HEK293T (cell line): ENCODE data around the gene GZF1.

Experiments
- BHLHE40 ChIP-seq: fragments of 450-650 bp; IDR thresholded peaks from 2 replicates; pipeline ENCODE4 v1.6.1; 2016; ENCODE audit warnings: mild to moderate bottlenecking, moderate library complexity, borderline replicate concordance
- CTBP1 ChIP-seq: fragments of 450-650 bp; IDR thresholded peaks from 2 replicates; pipeline ENCODE4 v1.6.1; 2016; ENCODE audit warnings: borderline replicate concordance
- ELF4 ChIP-seq: fragments of 450-650 bp; IDR thresholded peaks from 2 replicates; pipeline ENCODE4 v1.6.1; 2017; ENCODE audit warnings: antibody characterized with exemption
- FOXA1 ChIP-seq: fragments of 450-650 bp; IDR thresholded peaks from 2 replicates; pipeline ENCODE4 v1.6.1; 2016; ENCODE audit warnings: mild to moderate bottlenecking
- FOXM1 ChIP-seq: fragments of 450-650 bp; IDR thresholded peaks from 2 replicates; pipeline ENCODE4 v1.6.1; 2017; ENCODE audit warnings: mild to moderate bottlenecking, borderline replicate concordance
- LEF1 ChIP-seq: fragments of 450-650 bp; IDR thresholded peaks from 2 replicates; pipeline ENCODE4 v1.6.1; 2017; ENCODE audit warnings: mild to moderate bottlenecking, borderline replicate concordance
- PKNOX1 ChIP-seq: fragments of 450-650 bp; IDR thresholded peaks from 2 replicates; pipeline ENCODE4 v1.6.1; 2016
- SP1 ChIP-seq: fragments of 450-650 bp; IDR thresholded peaks from 2 replicates; pipeline ENCODE4 v1.6.1; 2017
- SUZ12 ChIP-seq: fragments of 450-650 bp; IDR thresholded peaks from 2 replicates; pipeline ENCODE4 v1.6.1; 2016; ENCODE audit warnings: mild to moderate bottlenecking
- TARDBP ChIP-seq: fragments of 450-650 bp; IDR thresholded peaks from 2 replicates; pipeline ENCODE4 v1.6.1; 2016
- ZNF384 ChIP-seq: fragments of 450-650 bp; IDR thresholded peaks from 2 replicates; pipeline ENCODE4 v1.6.1; 2016

GRCh38 chr20:23381876-23382275 lies 19.9 kb downstream of the GZF1 start:
- TF ChIP-seq SUZ12 (no peak), FOXA1 (no peak), BHLHE40 (no peak), FOXM1 (no peak), ZNF384 (no peak), SP1 (no peak), CTBP1 (no peak), PKNOX1 (no peak), ELF4 (no peak), LEF1 (no peak), TARDBP (no peak)
